Astrocyte of the cerebellum (primary cell): ENCODE results near the gene CFAP70.

Experiments
- DNase-seq: peaks from one replicate; pipeline ENCODE4 v3.0.0-alpha.2; 2011; ENCODE audit warnings: low read depth
- H3K4me3 ChIP-seq: 2 replicates; pipeline ENCODE4 v1.5.1; 2011; ENCODE audit warnings: mild to moderate bottlenecking, low read depth, low read length, moderate library complexity
- in situ Hi-C: cut with HindIII; loops from 2 replicates; pipeline ENCODE4 v1.10.0; 2017; ENCODE audit warnings: low sequenced_read_pairs
- TF ChIP-seq, protein P1 (sequence below): IDR thresholded peaks from 2 replicates; pipeline ENCODE4 v1.5.1; 2012; ENCODE audit warnings: low read length, low read depth, moderate library complexity, mild to moderate bottlenecking; ENCODE audit errors: missing control alignments

Gene CFAP70

DNA sequence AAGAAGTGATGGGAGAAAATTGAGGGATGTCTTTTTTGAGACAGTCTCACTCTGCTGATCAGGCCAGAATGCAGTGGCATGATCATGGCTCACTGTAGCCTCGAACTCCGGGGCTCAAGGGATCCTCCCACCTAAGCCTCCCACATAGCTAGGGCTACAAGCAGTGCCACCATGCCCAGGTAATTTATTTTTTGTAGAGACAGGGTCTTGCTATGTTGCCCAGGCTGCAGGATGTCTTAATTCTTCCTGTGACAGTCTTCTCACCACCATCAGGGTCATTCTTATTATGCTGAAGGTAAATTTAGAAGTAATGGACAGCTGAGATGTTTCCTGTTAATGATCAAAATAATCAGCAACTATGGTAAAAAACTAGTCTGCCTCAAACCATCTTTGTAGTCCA, 118.8 kb downstream of the CFAP70 start:
- in situ Hi-C loops = no loop called here
- H3K4me3 ChIP-seq = no peak overlapping the region
- no peak for DNase-seq
- TF ChIP-seq, protein P1, sequence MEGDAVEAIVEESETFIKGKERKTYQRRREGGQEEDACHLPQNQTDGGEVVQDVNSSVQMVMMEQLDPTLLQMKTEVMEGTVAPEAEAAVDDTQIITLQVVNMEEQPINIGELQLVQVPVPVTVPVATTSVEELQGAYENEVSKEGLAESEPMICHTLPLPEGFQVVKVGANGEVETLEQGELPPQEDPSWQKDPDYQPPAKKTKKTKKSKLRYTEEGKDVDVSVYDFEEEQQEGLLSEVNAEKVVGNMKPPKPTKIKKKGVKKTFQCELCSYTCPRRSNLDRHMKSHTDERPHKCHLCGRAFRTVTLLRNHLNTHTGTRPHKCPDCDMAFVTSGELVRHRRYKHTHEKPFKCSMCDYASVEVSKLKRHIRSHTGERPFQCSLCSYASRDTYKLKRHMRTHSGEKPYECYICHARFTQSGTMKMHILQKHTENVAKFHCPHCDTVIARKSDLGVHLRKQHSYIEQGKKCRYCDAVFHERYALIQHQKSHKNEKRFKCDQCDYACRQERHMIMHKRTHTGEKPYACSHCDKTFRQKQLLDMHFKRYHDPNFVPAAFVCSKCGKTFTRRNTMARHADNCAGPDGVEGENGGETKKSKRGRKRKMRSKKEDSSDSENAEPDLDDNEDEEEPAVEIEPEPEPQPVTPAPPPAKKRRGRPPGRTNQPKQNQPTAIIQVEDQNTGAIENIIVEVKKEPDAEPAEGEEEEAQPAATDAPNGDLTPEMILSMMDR = no peak

DNA sequence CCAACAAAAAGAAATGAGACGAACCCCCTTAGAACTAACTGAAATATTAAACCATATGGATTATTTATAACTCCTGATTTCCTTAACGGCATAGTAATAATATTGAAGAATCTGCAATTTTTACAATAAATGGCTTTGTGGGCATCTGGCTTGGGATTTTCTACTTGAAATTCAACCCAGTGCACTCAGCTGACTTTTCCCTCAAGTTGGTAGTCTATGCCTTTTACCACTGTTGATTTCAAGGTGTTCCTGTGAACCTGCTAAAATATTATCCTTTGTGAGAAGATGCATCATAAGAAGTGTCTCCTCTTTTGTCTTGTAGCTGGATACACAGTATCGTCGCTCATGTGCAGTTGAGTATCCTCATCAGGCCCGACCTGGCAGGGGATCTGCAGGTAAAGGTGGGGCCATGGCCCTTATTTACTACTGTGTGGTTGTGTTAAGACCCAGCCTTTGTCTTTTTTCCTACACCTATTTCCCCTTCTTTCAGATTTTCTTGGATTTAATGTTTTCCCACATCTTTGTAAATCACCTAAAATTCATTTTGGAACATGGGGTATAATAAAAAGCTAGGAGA, 119.6 kb downstream of the CFAP70 start:
- in situ Hi-C loops = no loop called here
- TF ChIP-seq, protein P1 = no peak
- no peak for DNase-seq
- no peak overlapping the region for H3K4me3 ChIP-seq

DNA sequence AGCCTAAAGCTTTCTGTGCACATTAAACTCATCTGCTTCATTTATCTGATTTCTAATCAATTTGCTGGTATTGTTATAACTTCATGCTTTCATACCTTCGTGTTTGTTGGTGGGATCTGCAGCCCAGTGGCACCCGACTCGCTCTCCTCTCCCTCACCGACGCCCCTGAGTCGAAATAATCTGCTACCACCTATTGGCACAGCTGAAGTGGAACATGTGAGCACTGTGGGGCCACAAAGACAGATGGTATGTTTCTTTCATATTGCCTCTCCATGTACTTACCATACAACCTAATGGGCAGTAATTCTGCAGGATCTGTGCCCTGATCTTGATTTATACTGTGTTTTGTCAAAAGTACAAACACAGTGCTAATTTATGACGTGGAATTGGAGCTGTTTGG, 124.0 kb downstream of the CFAP70 start:
- in situ Hi-C loops = no loop called here
- TF ChIP-seq, protein P1 = no peak
- H3K4me3 ChIP-seq = no peak overlapping the region
- DNase-seq = no peak

DNA sequence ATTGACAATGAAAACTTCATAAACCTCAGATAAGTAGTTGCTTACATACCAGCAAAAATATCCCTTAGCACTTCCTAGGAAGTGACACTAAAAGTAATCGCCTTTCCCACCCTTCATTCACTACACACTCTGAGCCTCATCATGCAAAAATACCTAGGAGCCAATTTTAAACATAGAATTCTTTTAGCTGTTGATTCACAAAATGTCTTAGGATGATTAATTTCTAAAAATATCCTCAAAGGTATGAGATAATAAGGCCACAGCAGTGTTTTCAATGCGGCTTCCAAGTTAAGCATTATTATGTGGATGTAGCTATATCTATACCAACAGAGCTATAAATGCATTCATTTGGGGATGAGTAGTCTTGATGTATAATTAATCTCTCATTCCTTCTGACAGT, 124.8 kb downstream of the CFAP70 start:
- in situ Hi-C loops = no loop called here
- DNase-seq = no peak
- TF ChIP-seq, protein P1 = no peak
- no peak overlapping the region for H3K4me3 ChIP-seq

DNA sequence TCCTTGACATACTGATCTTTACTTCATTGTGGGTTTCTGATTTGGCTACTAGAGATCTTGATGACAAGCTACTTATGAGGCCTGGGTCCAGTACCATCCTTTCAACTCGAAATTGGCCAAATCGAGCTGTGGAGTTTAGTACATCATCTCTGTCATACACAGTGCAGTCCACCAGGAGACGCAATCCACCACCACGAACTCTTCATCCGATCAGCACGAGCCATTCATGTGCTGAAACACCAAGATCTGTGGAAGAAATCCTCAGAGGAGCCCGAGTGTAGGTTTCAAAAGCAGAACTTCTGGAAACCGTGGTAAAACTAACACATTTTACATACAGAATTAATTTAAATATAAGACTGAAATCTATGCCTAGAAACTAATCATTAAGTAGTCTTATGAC, 125.8 kb downstream of the CFAP70 start:
- in situ Hi-C loops = no loop called here
- TF ChIP-seq, protein P1 = no peak
- no peak for DNase-seq
- H3K4me3 ChIP-seq = no peak overlapping the region

DNA sequence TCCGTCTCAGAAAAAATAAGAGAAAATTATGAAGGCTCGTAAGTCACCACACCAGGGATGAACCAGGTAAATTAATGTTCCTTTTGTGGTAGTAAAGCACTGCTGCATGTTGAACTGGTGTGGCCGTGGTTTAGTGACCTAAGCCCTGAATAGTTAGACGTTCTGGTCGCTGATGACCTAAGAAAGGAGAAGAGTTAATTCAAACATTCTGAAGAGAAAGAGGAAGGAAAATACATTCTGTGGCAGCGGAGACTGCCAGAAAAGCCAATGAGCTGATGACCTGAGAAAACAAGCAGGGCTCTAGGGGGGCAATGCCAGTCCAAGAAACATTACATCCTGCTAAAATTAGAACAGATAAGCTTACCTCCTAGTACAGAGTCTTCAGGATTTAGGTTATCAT, 129.1 kb downstream of the CFAP70 start:
- TF ChIP-seq, protein P1 = no peak
- in situ Hi-C loops = no loop called here

More for the DNA sequence above, 129.1 kb downstream of the CFAP70 start:
- H3K4me3 ChIP-seq = no peak overlapping the region
- DNase-seq = no peak
